Fibroblast of lung (primary cell): ENCODE measurements around the gene WDFY2.

Source experiments
- EZH2 ChIP-seq: IDR thresholded peaks from 2 replicates; pipeline ENCODE4 v1.5.1; 2012; ENCODE audit warnings: low read length, control low read depth, mild to moderate bottlenecking; ENCODE audit errors: missing control alignments
- TF ChIP-seq, protein P1 (sequence below), 2 donors: IDR thresholded peaks in 1 of 2; conservative IDR thresholded peaks in 1 of 2; 1 replicate in 1 of 2; 2 replicates in 1 of 2; pipeline ENCODE4 v1.5.1; 2011 to 2012; ENCODE audit warnings: low read length in 2 of 2, control low read depth in 1 of 2, inconsistent platforms in 1 of 2, low read depth in 1 of 2, mild to moderate bottlenecking in 1 of 2

GRCh38 chr13:51553531-51553930 lies 30.7 kb upstream of the WDFY2 start:
- TF ChIP-seq, protein P1, sequence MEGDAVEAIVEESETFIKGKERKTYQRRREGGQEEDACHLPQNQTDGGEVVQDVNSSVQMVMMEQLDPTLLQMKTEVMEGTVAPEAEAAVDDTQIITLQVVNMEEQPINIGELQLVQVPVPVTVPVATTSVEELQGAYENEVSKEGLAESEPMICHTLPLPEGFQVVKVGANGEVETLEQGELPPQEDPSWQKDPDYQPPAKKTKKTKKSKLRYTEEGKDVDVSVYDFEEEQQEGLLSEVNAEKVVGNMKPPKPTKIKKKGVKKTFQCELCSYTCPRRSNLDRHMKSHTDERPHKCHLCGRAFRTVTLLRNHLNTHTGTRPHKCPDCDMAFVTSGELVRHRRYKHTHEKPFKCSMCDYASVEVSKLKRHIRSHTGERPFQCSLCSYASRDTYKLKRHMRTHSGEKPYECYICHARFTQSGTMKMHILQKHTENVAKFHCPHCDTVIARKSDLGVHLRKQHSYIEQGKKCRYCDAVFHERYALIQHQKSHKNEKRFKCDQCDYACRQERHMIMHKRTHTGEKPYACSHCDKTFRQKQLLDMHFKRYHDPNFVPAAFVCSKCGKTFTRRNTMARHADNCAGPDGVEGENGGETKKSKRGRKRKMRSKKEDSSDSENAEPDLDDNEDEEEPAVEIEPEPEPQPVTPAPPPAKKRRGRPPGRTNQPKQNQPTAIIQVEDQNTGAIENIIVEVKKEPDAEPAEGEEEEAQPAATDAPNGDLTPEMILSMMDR (conservative IDR thresholded peaks at IDR 0.05 in 1 of 2, IDR thresholded peaks at IDR 0.05 in 1 of 2; ENCODE audit: low read depth in 1 of 2, low read length in 2 of 2), result no peak
- no peak for TF ChIP-seq EZH2
